Liver (tissue), 3 donors: ENCODE data around the gene CUX1.

Source experiments
- ATF3 ChIP-seq: IDR thresholded peaks from 2 replicates; pipeline ENCODE4 v1.6.1; 2016; ENCODE audit warnings: antibody characterized with exemption
- CTCF ChIP-seq: fragments of 150-350 bp; IDR thresholded peaks from 2 replicates; pipeline ENCODE4 v1.5.1; 2017; ENCODE audit warnings: improper control_type of control experiment, low read depth, low read length; ENCODE audit not compliant: missing input control
- EGR1 ChIP-seq, 2 donors: IDR thresholded peaks; 2 replicates each; pipeline ENCODE4 v1.6.1; 2016 to 2018; ENCODE audit warnings: antibody characterized with exemption in 2 of 2, low read depth in 2 of 2
- GABPA ChIP-seq, 2 donors: IDR thresholded peaks in 1 of 2; conservative IDR thresholded peaks in 1 of 2; 2 replicates each; pipeline ENCODE4 v1.6.1; 2016; ENCODE audit warnings: antibody characterized with exemption in 2 of 2, mild to moderate bottlenecking in 1 of 2, moderate library complexity in 1 of 2
- HNF4A ChIP-seq, 2 donors: conservative IDR thresholded peaks; 2 replicates each; pipeline ENCODE4 v1.6.1; 2016; ENCODE audit warnings: antibody characterized with exemption in 2 of 2, mild to moderate bottlenecking in 2 of 2
- JUND ChIP-seq, 2 donors: IDR thresholded peaks; 2 replicates each; pipeline ENCODE4 v1.6.1; 2016; ENCODE audit warnings: antibody characterized with exemption in 2 of 2
- RAD21 ChIP-seq, 2 donors: IDR thresholded peaks; 2 replicates each; pipeline ENCODE4 v1.6.1; 2016; ENCODE audit warnings: antibody characterized with exemption in 2 of 2, mild to moderate bottlenecking in 2 of 2
- REST ChIP-seq: IDR thresholded peaks from 2 replicates; pipeline ENCODE4 v1.6.1; 2016; ENCODE audit warnings: antibody characterized with exemption, mild to moderate bottlenecking
- SP1 ChIP-seq: IDR thresholded peaks from 2 replicates; pipeline ENCODE4 v1.6.1; 2018; ENCODE audit warnings: antibody characterized with exemption, mild to moderate bottlenecking
- TAF1 ChIP-seq: conservative IDR thresholded peaks from 2 replicates; pipeline ENCODE4 v1.6.1; 2016; ENCODE audit warnings: antibody characterized with exemption, mild to moderate bottlenecking
- ZBTB33 ChIP-seq: IDR thresholded peaks from 2 replicates; pipeline ENCODE4 v1.6.1; 2016; ENCODE audit warnings: antibody characterized with exemption
- donor health status: healthy.
- donor health status: healthy.

- TF ChIP-seq CTCF, result no peak
- TF ChIP-seq HNF4A (conservative IDR thresholded peaks at IDR 0.05), result no peak
- TF ChIP-seq REST, result no peak
- no peak for TF ChIP-seq ZBTB33
- TF ChIP-seq SP1, result no peak
- TF ChIP-seq ATF3, result no peak
- no peak for TF ChIP-seq TAF1
- TF ChIP-seq JUND (IDR thresholded peaks at IDR 0.05), result no peak
- no peak for TF ChIP-seq EGR1 (IDR thresholded peaks at IDR 0.05; ENCODE audit: low read depth in 2 of 2)
- TF ChIP-seq GABPA (IDR thresholded peaks at IDR 0.05 in 1 of 2, conservative IDR thresholded peaks at IDR 0.05 in 1 of 2), result no peak
- no peak for TF ChIP-seq RAD21 (IDR thresholded peaks at IDR 0.05)
Observed at GRCh38 chr7:102075126-102075525, 257.7 kb downstream of the CUX1 start.
